ENCODE data around the gene ACSL1. TPM values are rescaled to one million over a fixed set of nuclear protein-coding genes. Genes with fewer than 3 reads are reported as not detected.

ACSL1 gene
- total and polyA plus RNA-seq, 12 donors = 127 to 526 (median 239) TPM

DNA sequence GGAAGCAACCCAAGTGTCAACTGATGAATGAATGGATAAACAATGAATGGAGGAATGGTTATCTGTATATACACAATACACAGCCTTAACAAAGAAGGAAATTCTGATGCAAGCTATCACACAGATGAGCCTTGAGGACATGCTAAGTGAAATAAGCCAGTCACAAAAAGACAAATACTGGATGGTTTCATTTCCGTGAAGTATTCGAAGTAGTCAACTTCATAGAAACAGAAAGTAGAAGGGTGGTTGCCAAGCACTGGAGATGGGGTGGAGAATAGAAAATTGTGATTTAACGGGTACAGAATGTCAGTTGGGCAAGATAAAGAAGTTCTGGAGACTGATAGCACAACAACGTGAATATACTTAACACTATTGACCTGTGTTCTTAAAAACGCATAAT, 120.1 kb downstream of the ACSL1 start:
- Histone ChIP-seq H3K27me3 (no peaks in the 10 kb centered on the region), H3K36me3 (peaks cover 0 to 21% (median 0%) of the 10 kb centered on the region in 9 donors), H3K4me3 (no peak overlapping the region), H3K27ac (no peak overlapping the region), H3K4me1 (no peaks in the 10 kb centered on the region), H3K9me3 (peaks cover 0 to 4% (median 0%) of the 10 kb centered on the region in 11 donors)
- ATAC-seq (no peak), DNase-seq (no peak)
- 82 to 92% methylated on average over 5 of the region's 5 CpGs for WGBS, 2 donors
- intact Hi-C loops (cut with DNase I) = no loop called here
- TF ChIP-seq, protein P1, sequence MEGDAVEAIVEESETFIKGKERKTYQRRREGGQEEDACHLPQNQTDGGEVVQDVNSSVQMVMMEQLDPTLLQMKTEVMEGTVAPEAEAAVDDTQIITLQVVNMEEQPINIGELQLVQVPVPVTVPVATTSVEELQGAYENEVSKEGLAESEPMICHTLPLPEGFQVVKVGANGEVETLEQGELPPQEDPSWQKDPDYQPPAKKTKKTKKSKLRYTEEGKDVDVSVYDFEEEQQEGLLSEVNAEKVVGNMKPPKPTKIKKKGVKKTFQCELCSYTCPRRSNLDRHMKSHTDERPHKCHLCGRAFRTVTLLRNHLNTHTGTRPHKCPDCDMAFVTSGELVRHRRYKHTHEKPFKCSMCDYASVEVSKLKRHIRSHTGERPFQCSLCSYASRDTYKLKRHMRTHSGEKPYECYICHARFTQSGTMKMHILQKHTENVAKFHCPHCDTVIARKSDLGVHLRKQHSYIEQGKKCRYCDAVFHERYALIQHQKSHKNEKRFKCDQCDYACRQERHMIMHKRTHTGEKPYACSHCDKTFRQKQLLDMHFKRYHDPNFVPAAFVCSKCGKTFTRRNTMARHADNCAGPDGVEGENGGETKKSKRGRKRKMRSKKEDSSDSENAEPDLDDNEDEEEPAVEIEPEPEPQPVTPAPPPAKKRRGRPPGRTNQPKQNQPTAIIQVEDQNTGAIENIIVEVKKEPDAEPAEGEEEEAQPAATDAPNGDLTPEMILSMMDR (IDR thresholded peaks at IDR 0.05) = no peak

Small RNAs within 50 kb of the gene (microRNA-seq; reads per million reads assigned to microRNA genes)
- 0 reads per million in 2 donors for gene MIR3945

Other genes with a start within 250 kb of the ACSL1 start
- 10 to 100 TPM in 8 of 10 donors, 1 to 10 TPM in 2; 7.9 to 24.8 (median 13.5) TPM for gene CASP3, start 176.5 kb downstream of the ACSL1 start, total RNA-seq
- gene CASP3, start 176.5 kb downstream of the ACSL1 start, polyA plus RNA-seq = 10 to 100 TPM in 1 of 2 donors, 1 to 10 TPM in 1; 9.1 to 15.5 TPM
- gene PRIMPOL, start 176.2 kb downstream of the ACSL1 start, total RNA-seq = 10 to 100 TPM in 6 of 10 donors, 1 to 10 TPM in 4; 7.2 to 13.7 (median 10.8) TPM
- gene PRIMPOL, start 176.2 kb downstream of the ACSL1 start, polyA plus RNA-seq = 10 to 100 TPM in 1 of 2 donors, 1 to 10 TPM in 1; 7.2 to 85.2 TPM
- 1 to 10 TPM in 8 of 10 donors, under 1 TPM in 2; 0.62 to 4.6 (median 1.4) TPM for gene CENPU, start 91.9 kb downstream of the ACSL1 start, total RNA-seq
- 1 to 10 TPM; 1.0 to 3.6 TPM for gene CENPU, start 91.9 kb downstream of the ACSL1 start, polyA plus RNA-seq
- not detected for gene HELT, start 192.5 kb upstream of the ACSL1 start, total RNA-seq
- not detected for gene HELT, start 192.5 kb upstream of the ACSL1 start, polyA plus RNA-seq

Data from heart right ventricle (tissue), 16 donors.